Measurements from ENCODE around the gene ZNF428. TPM values are rescaled to one million over a fixed set of nuclear protein-coding genes. Genes with fewer than 3 reads are reported as not detected.

The ZNF428 gene
- total RNA-seq, 1 experiment from 2014 or later = 46.8 TPM

GRCh38 chr19:43562226-43562697 is 57.2 kb downstream of the ZNF428 start:
- H3K4me1 ChIP-seq (ENCODE audit: insufficient read depth, low read length) = peaks cover 11% of the 10 kb centered on the region
- H3K27ac ChIP-seq (ENCODE audit: low read length) = peak overlapping the region; percentile 78
- no peak for ATAC-seq
- H3K4me2 ChIP-seq (ENCODE audit: low read length) = no peak overlapping the region
- no peaks in the 10 kb centered on the region; the same call in 1 of the 2 replicates for H3K36me3 ChIP-seq (ENCODE audit: low read depth, low read length)
- no peaks in the 10 kb centered on the region for H3K9me2 ChIP-seq (replicated peaks; ENCODE audit: low read length)
- TF ChIP-seq CTCF (conservative IDR thresholded peaks at IDR 0.05; ENCODE audit: low read depth, low read length) (no peak), EZH2 (IDR thresholded peaks at IDR 0.05; ENCODE audit: low read length, unreplicated experiment) (no peak), EZH2phosphoT487 (IDR thresholded peaks at IDR 0.05; ENCODE audit: borderline replicate concordance, low read length) (no peak)
- CTCF ChIA-PET = no interaction called here
- no peaks in the 10 kb centered on the region for H4K20me1 ChIP-seq (ENCODE audit: low read length)
- H3K4me3 ChIP-seq (ENCODE audit: low read length) = no peak overlapping the region
- H3K79me2 ChIP-seq (ENCODE audit: low read length) = no peaks in the 10 kb centered on the region
- no peaks in the 10 kb centered on the region for H3F3A ChIP-seq (ENCODE audit: low read length, unreplicated experiment)
- intact Hi-C loops (cut with micrococcal nuclease) = no loop called here
- no TSS peak for BruUV-seq (replicated peaks)
- H3K9me3 ChIP-seq (ENCODE audit: low read length) = no peaks in the 10 kb centered on the region
- DNase-seq = no peak
- POLR2A ChIA-PET (ENCODE audit: unreplicated experiment) = no interaction called here
- no peak overlapping the region for H2AFZ ChIP-seq (ENCODE audit: low read length)
- no peaks in the 10 kb centered on the region for H3K27me3 ChIP-seq (ENCODE audit: low read length)
- no peak overlapping the region for H3K9ac ChIP-seq (ENCODE audit: low read length)

GRCh38 chr19:43561139-43561970 is 58.1 kb downstream of the ZNF428 start:
- CTCF ChIA-PET = no interaction called here

More at GRCh38 chr19:43561139-43561970, 58.1 kb downstream of the ZNF428 start:
- Histone ChIP-seq H2AFZ (ENCODE audit: low read length) (no peak overlapping the region), H3K9ac (ENCODE audit: low read length) (no peak overlapping the region), H3K4me3 (ENCODE audit: low read length) (no peak overlapping the region), H3K4me1 (ENCODE audit: insufficient read depth, low read length) (peaks cover 11% of the 10 kb centered on the region), H3K4me2 (ENCODE audit: low read length) (no peak overlapping the region), H3F3A (ENCODE audit: low read length, unreplicated experiment) (no peaks in the 10 kb centered on the region), H3K9me3 (ENCODE audit: low read length) (no peaks in the 10 kb centered on the region), H3K27ac (ENCODE audit: low read length) (no peak overlapping the region), H4K20me1 (ENCODE audit: low read length) (no peaks in the 10 kb centered on the region), H3K9me2 (replicated peaks; ENCODE audit: low read length) (no peaks in the 10 kb centered on the region), H3K27me3 (ENCODE audit: low read length) (no peaks in the 10 kb centered on the region), H3K79me2 (ENCODE audit: low read length) (no peaks in the 10 kb centered on the region), H3K36me3 (ENCODE audit: low read depth, low read length) (no peaks in the 10 kb centered on the region; the same call in 1 of the 2 replicates)
- intact Hi-C loops (cut with micrococcal nuclease) = no loop called here
- ATAC-seq = no peak
- no peak for DNase-seq
- POLR2A ChIA-PET (ENCODE audit: unreplicated experiment) = no interaction called here
- TF ChIP-seq CTCF (conservative IDR thresholded peaks at IDR 0.05; ENCODE audit: low read depth, low read length) = no peak
- no peak for TF ChIP-seq EZH2phosphoT487 (IDR thresholded peaks at IDR 0.05; ENCODE audit: borderline replicate concordance, low read length)
- TF ChIP-seq EZH2 (IDR thresholded peaks at IDR 0.05; ENCODE audit: low read length, unreplicated experiment) = no peak
- BruUV-seq (replicated peaks) = no TSS peak
